K562 (cell line): ENCODE measurements around the gene C1GALT1C1L. TPM values are rescaled to one million over a fixed set of nuclear protein-coding genes. Genes with fewer than 3 reads are reported as not detected.
A peak's percentile ranks its signal among the peaks of the same experiment; 100 is the strongest.
"Not testable (repeated sequence)": the region's sequence is repeated elsewhere in the genome, so short reads cannot be mapped to it uniquely, and the experiment has no call there.

ENCODE experiments used
- ATAC-seq: fragments of 200-7000 bp; cut with Tn5 transposase; 3 replicates; pipeline ENCODE4 v1.9.1; 2020; ENCODE audit warnings: moderate library complexity
- BruUV-seq: library from RNA; stranded (reverse); fragments of 400-500 nt; replicated peaks from 2 replicates; lab custom pipeline; 2021; lab: Mats Ljungman, UMichigan
- CTCF ChIA-PET: fragments of 300-600 bp; formaldehyde crosslinking; extraction: SDS; loops from one replicate; lab custom pipeline; 2021; ENCODE audit warnings: low intra/inter-chr PET ratio; lab: Yijun Ruan, JAX
- POLR2A ChIA-PET: fragments of 300-600, 350-650 bp; sonication (Branson Sonifier 250); formaldehyde crosslinking; extraction: SDS; loops from one replicate; lab custom pipeline; 2021; ENCODE audit warnings: antibody characterized with exemption, inconsistent platforms; lab: Yijun Ruan, JAX
- DNase-seq, 4 experiments: peaks; one replicate each; pipeline versions ENCODE4 v3.0.0 to v3.0.0-alpha.2; 2011 to 2018; ENCODE audit warnings: low spot score in 3 of 4, mixed read lengths in 3 of 4; ENCODE audit errors: extremely low read depth in 1 of 4
- FAIRE-seq: peaks from 2 replicates; lab custom pipeline; 2011; peaks lifted over from hg19 to GRCh38; lab: Jason Lieb, UNC
- H2AFZ ChIP-seq: 2 replicates; pipeline ENCODE4 v1.6.0; 2011; ENCODE audit warnings: low read depth, low read length, control low read depth, inconsistent platforms
- H3K27ac ChIP-seq: fragments of 200-600 bp; 3 replicates; pipeline ENCODE4 v1.8.0; 2011; ENCODE audit warnings: low read depth, mild to moderate bottlenecking, control low read depth, inconsistent platforms, low read length, moderate library complexity, mixed read lengths; ENCODE audit errors: extremely low read depth
- H3K27me3 ChIP-seq, 2 experiments: fragments of 300-600 bp in 1 of 2; 2 replicates in 1 of 2; 3 replicates in 1 of 2; pipeline versions ENCODE4 v1.6.0 to v1.8.0; 2011; ENCODE audit warnings: inconsistent platforms in 2 of 2, low read length in 2 of 2, mild to moderate bottlenecking in 1 of 2, mixed read lengths in 1 of 2, moderate library complexity in 1 of 2; ENCODE audit not compliant: control insufficient read depth in 2 of 2, insufficient read depth in 2 of 2
- H3K36me3 ChIP-seq: fragments of 300-600 bp; 3 replicates; pipeline ENCODE4 v1.8.0; 2011; ENCODE audit warnings: mild to moderate bottlenecking, low read length, inconsistent platforms; ENCODE audit not compliant: control insufficient read depth, insufficient read depth
- H3K4me1 ChIP-seq, 2 experiments: fragments of 200-600 bp in 1 of 2; replicated peaks in 1 of 2; 2 replicates in 1 of 2; 3 replicates in 1 of 2; pipeline versions ENCODE4 v1.5.1 to v1.8.0; 2011; ENCODE audit warnings: inconsistent platforms in 2 of 2, low read length in 2 of 2, mild to moderate bottlenecking in 1 of 2, mixed read lengths in 1 of 2, moderate library complexity in 1 of 2; ENCODE audit not compliant: control insufficient read depth in 2 of 2, insufficient read depth in 2 of 2
- H3K4me2 ChIP-seq: 2 replicates; pipeline ENCODE4 v1.6.1; 2011; ENCODE audit warnings: low read length, control low read depth, inconsistent platforms, mixed read lengths; ENCODE audit not compliant: insufficient read depth
- H3K4me3 ChIP-seq: fragments of 200-600 bp; sonication (generic), shearing (Covaris generic); 2 replicates; pipeline ENCODE4 v1.5.1; 2016; ENCODE audit warnings: control low read depth, inconsistent platforms
- H3K79me2 ChIP-seq: fragments of 200-600 bp; 3 replicates; pipeline ENCODE4 v1.8.0; 2011; ENCODE audit warnings: low read length, inconsistent platforms; ENCODE audit not compliant: control insufficient read depth, insufficient read depth
- H3K9ac ChIP-seq, 2 experiments: 2 replicates each; pipeline versions ENCODE4 v1.6.0 to v1.6.1; 2011; ENCODE audit warnings: low read depth in 2 of 2, low read length in 2 of 2, control low read depth in 1 of 2, inconsistent platforms in 1 of 2, mild to moderate bottlenecking in 1 of 2, mixed read lengths in 1 of 2; ENCODE audit not compliant: insufficient read depth in 1 of 2
- H3K9me1 ChIP-seq: one replicate; pipeline ENCODE4 v1.6.0; 2011; ENCODE audit warnings: inconsistent platforms, mild to moderate bottlenecking, low read length, moderate library complexity; ENCODE audit not compliant: control insufficient read depth, insufficient read depth
- H3K9me3 ChIP-seq: replicated peaks from 2 replicates; pipeline ENCODE4 v1.5.1; 2011; ENCODE audit warnings: low read depth, low read length, inconsistent platforms; ENCODE audit not compliant: control insufficient read depth, insufficient read depth
- H4K20me1 ChIP-seq: replicated peaks from 2 replicates; pipeline ENCODE4 v1.6.1; 2011; ENCODE audit warnings: low read length, inconsistent platforms, mixed read lengths; ENCODE audit not compliant: control insufficient read depth, insufficient read depth
- ATF7 ChIP-seq: fragments of 450-650 bp; IDR thresholded peaks from 2 replicates; pipeline ENCODE4 v1.7.1; 2014; ENCODE audit warnings: mild to moderate bottlenecking, moderate library complexity
- CEBPB ChIP-seq: fragments of 450-650 bp; IDR thresholded peaks from 2 replicates; pipeline ENCODE4 v1.6.1; 2016; ENCODE audit warnings: missing genetic modification characterization, missing compliant biosample characterization
- CEBPG ChIP-seq, 3 experiments: fragments of 200-800 bp in 1 of 3; sonication (Bioruptor generic) in 1 of 3; sonication (generic) in 1 of 3; formaldehyde crosslinking in 1 of 3; IDR thresholded peaks in 2 of 3; conservative IDR thresholded peaks in 1 of 3; 2 replicates each; pipeline versions ENCODE4 v1.6.1 to v1.8.0; 2016 to 2022; ENCODE audit warnings: missing compliant biosample characterization in 2 of 3, missing genetic modification characterization in 2 of 3, mild to moderate bottlenecking in 1 of 3, missing genetic modification reagents in 1 of 3
- JUNB ChIP-seq: fragments of 450-650 bp; formaldehyde crosslinking; conservative IDR thresholded peaks from 2 replicates; pipeline ENCODE4 v1.4.0; 2020; ENCODE audit warnings: mild to moderate bottlenecking
- JUND ChIP-seq, 2 experiments: IDR thresholded peaks; 2 replicates in 1 of 2; 3 replicates in 1 of 2; pipeline ENCODE4 v1.6.1; 2011; ENCODE audit warnings: borderline replicate concordance in 2 of 2, low read depth in 2 of 2, low read length in 2 of 2, improper control_type of control experiment in 1 of 2, missing biosample characterization in 1 of 2, missing genetic modification characterization in 1 of 2, missing genetic modification reagents in 1 of 2
- LEF1 ChIP-seq: fragments of 450-650 bp; IDR thresholded peaks from 2 replicates; pipeline ENCODE4 v1.6.1; 2016; ENCODE audit warnings: mild to moderate bottlenecking
- POLR2AphosphoS2 ChIP-seq: IDR thresholded peaks from 2 replicates; pipeline ENCODE4 v1.6.1; 2012; ENCODE audit warnings: low read length, improper control_type of control experiment
- PRMT5 ChIP-seq: sonication (generic); formaldehyde crosslinking; IDR thresholded peaks from 2 replicates; pipeline ENCODE4 v1.5.0; 2020; ENCODE audit warnings: missing genetic modification reagents
- STAT5A ChIP-seq: IDR thresholded peaks from 2 replicates; pipeline ENCODE4 v1.6.1; 2012; ENCODE audit warnings: low read length, inconsistent platforms, borderline replicate concordance
- ZNF707 ChIP-seq: fragments of 250-450 bp; sonication (Bioruptor Pico); conservative IDR thresholded peaks from 2 replicates; pipeline ENCODE4 v1.8.0; 2022; ENCODE audit warnings: inconsistent platforms, mild to moderate bottlenecking, moderate library complexity
- WGBS: fragments of 100-300 bp; shearing (Covaris generic); methylation state at CpG from one replicate; pipeline ENCODE4 v1.1.6; 2016; ENCODE audit warnings: low coverage, mixed read lengths; ENCODE audit not compliant: insufficient coverage; ENCODE audit errors: missing lambda C conversion rate; 5-methylcytosine and 5-hydroxymethylcytosine counted together
- in situ Hi-C: fragments of 300-500 bp; cut with MboI; formaldehyde crosslinking; loops from 4 replicates; pipeline ENCODE4 v1.15.0; 2018; ENCODE audit warnings: inconsistent platforms, mixed read lengths
- intact Hi-C: fragments of 100-400 bp; cut with micrococcal nuclease; formaldehyde crosslinking; loops from 2 replicates; pipeline ENCODE4 v1.14.2; 2022
- polyA plus RNA-seq, 8 experiments: library from polyadenylated mRNA; depleted of rRNA in 4 of 8; stranded (reverse) in 5 of 8; unstranded in 3 of 8; fragments of >200 nt; fragmentation: Nextera tagmentation in 2 of 8; fragmentation: Illumina TruSeq in 1 of 8; extraction: Ambion mirVana in 2 of 8; extraction: Trizol in 1 of 8; gene quantifications; 2 replicates each; pipeline versions ENCODE4 v1.2.1 to v1.2.3, GENCODE V29; 2011 to 2014; ENCODE audit warnings: inconsistent platforms in 1 of 8, missing spikeins in 1 of 8
- total RNA-seq, 7 experiments: library from RNA; depleted of rRNA in 6 of 7; stranded (reverse); fragments of >200 nt in 6 of 7; fragmentation: Illumina TruSeq in 2 of 7; extraction: Trizol in 2 of 7; gene quantifications; 2 replicates each; pipeline versions ENCODE4 v1.2.1 to v1.2.3, GENCODE V29; 2011 to 2021; ENCODE audit warnings: low replicate concordance in 1 of 7
- TF ChIP-seq, protein P1 (sequence below): fragments of 450-650 bp; formaldehyde crosslinking; IDR thresholded peaks from 2 replicates; pipeline ENCODE4 v1.4.0; 2020; ENCODE audit warnings: mild to moderate bottlenecking, moderate library complexity
- TF ChIP-seq, protein P2 (sequence below), 2 experiments: fragments of 450-650 bp in 1 of 2; sonication (generic) in 1 of 2; formaldehyde crosslinking in 1 of 2; IDR thresholded peaks in 1 of 2; conservative IDR thresholded peaks in 1 of 2; 2 replicates each; pipeline versions ENCODE4 v1.6.1 to v1.8.1; 2016 to 2023; ENCODE audit warnings: mild to moderate bottlenecking in 2 of 2, moderate library complexity in 2 of 2, inconsistent platforms in 1 of 2, missing genetic modification reagents in 1 of 2

The C1GALT1C1L gene
- total and polyA plus RNA-seq, 9 of the 15 experiments (the other 6 are each of a cell fraction or from before 2014, with no cell fraction given): 1.0 to 4.4 (median 1.9) TPM

DNA sequence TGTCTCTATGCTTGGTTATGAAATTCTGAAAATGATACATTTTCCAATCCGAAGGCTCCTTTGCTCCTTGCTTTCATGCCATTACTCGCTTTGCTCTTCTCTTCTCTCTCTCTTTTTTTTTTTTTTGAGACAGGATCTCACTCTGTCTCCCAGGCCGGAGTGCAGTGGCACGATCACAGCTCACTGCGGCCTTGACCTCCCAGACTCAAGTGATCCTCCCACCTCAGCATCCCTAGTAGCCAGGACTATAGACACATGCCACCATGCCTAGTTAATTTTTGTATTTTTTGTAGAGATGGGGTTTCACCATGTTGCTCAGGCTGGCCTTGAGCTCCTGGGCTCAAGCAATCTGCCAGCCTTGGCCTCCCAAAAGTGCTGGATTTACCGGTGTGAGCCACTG, 21.9 kb upstream of the C1GALT1C1L start:
- DNase-seq, H3K4me3 ChIP-seq, H3K9me1 ChIP-seq, H3K27ac ChIP-seq, H3K36me3 ChIP-seq, in situ Hi-C loops, H3K9me3 ChIP-seq, H4K20me1 ChIP-seq, H3K4me2 ChIP-seq, FAIRE-seq, CTCF ChIA-PET, BruUV-seq, H3K79me2 ChIP-seq, H3K27me3 ChIP-seq, H3K4me1 ChIP-seq, intact Hi-C loops, H3K9ac ChIP-seq, ATAC-seq, H2AFZ ChIP-seq: not testable (repeated sequence)
- POLR2A ChIA-PET: interaction anchor here (1.2 kb wide), 1 partner anchor 9 kb away, joined by 3 read pairs; no protein-coding TSS in a partner anchor
- WGBS: 85% methylated on average over 1 of the region's 6 CpGs

DNA sequence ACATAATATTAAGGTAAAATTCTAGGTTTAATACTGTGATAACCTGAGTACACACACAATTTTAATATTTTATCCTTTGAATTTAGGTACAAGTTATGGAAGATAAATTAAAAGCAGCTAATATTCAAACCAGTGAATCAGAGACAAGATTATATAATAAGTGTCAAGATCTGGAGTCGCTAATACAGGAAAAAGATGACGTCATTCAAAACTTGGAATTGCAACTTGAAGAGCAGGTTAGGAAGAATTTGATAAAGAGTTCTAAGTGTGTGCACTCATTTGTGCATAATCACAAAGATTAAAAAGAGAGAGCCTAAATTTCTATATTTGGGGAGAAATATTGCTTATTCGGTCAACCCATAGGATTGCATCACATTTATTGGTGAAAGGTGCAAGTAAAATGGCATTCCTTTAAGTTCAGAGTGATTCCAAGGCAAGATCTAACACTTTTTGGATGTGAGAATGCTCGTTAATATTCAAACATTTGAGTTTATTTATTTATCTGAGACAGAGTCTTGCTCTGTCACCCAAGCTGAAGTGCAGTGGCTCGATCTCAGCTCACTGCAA, 16.3 kb upstream of the C1GALT1C1L start:
- WGBS: 33% methylated on average over 5 of the region's 5 CpGs
- ChIA-PET POLR2A (no interaction called here), CTCF (no interaction called here)
- Histone ChIP-seq H3K4me3 (no peak overlapping the region), H3K4me1 (no peaks in the 10 kb centered on the region), H2AFZ (no peak overlapping the region), H3K9ac (no peak overlapping the region), H3K27ac (no peak overlapping the region), H3K9me1 (no peaks in the 10 kb centered on the region), H4K20me1 (no peaks in the 10 kb centered on the region), H3K79me2 (no peaks in the 10 kb centered on the region), H3K4me2 (no peak overlapping the region), H3K36me3 (no peaks in the 10 kb centered on the region), H3K9me3 (no peaks in the 10 kb centered on the region), H3K27me3 (no peaks in the 10 kb centered on the region)
- intact Hi-C loops (no loop called here), in situ Hi-C loops (no loop called here)
- ATAC-seq (no peak), DNase-seq (no peak), FAIRE-seq (no peak)
- no TSS peak for BruUV-seq
- peak; percentile 66 for TF ChIP-seq JUND (IDR thresholded peaks at IDR 0.05; ENCODE audit: borderline replicate concordance, low read depth, low read length)
- peak; percentile 84; the same call in 1 of the 3 replicates for TF ChIP-seq JUND (tag; IDR thresholded peaks at IDR 0.05; ENCODE audit: borderline replicate concordance, low read depth, low read length)
- TF ChIP-seq, protein P1, sequence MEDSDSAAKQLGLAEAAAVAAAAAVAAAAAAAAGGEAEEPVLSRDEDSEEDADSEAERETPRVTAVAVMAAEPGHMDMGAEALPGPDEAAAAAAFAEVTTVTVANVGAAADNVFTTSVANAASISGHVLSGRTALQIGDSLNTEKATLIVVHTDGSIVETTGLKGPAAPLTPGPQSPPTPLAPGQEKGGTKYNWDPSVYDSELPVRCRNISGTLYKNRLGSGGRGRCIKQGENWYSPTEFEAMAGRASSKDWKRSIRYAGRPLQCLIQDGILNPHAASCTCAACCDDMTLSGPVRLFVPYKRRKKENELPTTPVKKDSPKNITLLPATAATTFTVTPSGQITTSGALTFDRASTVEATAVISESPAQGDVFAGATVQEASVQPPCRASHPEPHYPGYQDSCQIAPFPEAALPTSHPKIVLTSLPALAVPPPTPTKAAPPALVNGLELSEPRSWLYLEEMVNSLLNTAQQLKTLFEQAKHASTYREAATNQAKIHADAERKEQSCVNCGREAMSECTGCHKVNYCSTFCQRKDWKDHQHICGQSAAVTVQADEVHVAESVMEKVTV: no peak
- no peak for TF ChIP-seq ZNF707
- no peak for TF ChIP-seq PRMT5
- TF ChIP-seq, protein P2, sequence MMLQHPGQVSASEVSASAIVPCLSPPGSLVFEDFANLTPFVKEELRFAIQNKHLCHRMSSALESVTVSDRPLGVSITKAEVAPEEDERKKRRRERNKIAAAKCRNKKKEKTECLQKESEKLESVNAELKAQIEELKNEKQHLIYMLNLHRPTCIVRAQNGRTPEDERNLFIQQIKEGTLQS (IDR thresholded peaks at IDR 0.05): peak; percentile 91
- TF ChIP-seq, protein P2 (CRISPR knock-in tag; conservative IDR thresholded peaks at IDR 0.05): no peak
- no peak for TF ChIP-seq LEF1
- TF ChIP-seq STAT5A: no peak
- TF ChIP-seq POLR2AphosphoS2: no peak
- TF ChIP-seq ATF7: peak; percentile 90
- peak; percentile 48 for TF ChIP-seq CEBPB
- 0 out of 2 replicates have a peak, but pooled peaks have one; percentile 28 for TF ChIP-seq JUNB
- no peak for TF ChIP-seq CEBPG (CRISPR knock-in tag; IDR thresholded peaks at IDR 0.05)
- TF ChIP-seq CEBPG (tag; conservative IDR thresholded peaks at IDR 0.05 in 1 of 2, IDR thresholded peaks at IDR 0.05 in 1 of 2): peak; percentile 30 to 58; a peak in 2 of 4 replicates
